ENCODE measurements around the gene PALM.
"Not testable (repeated sequence)": the region's sequence is repeated elsewhere in the genome, so short reads cannot be mapped to it uniquely, and the experiment has no call there.

Gene PALM

DNA sequence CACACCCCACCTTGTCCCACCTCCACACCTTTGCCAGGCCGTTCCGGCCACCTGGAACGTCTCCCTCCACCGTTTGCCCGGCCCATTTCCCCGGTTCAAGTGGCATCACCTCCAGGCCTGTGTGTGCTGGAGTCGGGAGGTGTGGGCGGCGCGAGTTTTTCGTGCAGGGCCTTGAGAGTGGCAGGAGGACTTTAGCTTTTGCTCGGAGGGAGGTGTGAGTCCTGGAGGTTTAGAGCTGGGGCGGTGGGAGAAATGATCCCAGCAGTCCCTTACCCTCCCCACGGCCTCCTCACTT, 4.3 kb upstream of the PALM start:
- no peak for DNase-seq (ENCODE audit: low spot score)

DNA sequence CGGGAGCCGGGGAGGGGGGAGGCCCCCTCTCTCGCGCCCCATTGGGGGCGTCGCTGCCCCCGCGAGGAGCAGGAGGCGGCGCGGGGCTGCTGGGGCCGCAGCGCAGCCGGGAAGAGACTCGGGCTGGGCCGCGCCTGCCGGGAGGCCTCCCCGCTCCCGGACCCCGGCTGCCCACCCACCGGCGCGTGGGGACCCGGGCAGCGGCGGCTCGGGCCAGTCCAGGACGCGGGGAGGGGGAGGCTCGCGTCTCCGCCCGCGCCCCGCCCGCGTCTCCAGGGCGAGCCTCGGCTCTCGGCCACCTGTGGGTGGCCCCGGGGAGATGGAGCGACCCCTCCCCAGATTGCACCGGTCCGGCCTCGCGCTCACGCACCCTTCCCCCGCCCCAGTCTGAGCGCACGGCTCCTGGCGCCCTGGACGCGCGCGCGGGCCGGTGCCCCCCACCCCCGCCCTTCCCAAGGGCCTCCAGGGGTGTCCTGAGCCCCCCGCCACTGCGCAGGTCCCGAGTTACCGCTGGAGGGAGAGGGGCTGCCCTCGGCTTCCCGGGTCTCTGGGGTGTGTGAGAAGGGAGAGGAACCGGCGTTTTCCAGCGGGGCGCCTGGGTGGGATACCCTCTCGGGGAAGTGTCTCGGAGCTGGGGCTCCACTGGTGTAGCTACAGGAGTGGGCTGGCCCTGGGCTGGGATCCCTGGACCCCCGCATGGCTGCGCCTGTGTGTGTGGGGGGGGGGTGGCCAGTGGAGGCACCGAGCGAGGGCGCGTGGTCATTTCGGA, 645 bp downstream of the PALM start:
- no peak for DNase-seq (ENCODE audit: low spot score)

DNA sequence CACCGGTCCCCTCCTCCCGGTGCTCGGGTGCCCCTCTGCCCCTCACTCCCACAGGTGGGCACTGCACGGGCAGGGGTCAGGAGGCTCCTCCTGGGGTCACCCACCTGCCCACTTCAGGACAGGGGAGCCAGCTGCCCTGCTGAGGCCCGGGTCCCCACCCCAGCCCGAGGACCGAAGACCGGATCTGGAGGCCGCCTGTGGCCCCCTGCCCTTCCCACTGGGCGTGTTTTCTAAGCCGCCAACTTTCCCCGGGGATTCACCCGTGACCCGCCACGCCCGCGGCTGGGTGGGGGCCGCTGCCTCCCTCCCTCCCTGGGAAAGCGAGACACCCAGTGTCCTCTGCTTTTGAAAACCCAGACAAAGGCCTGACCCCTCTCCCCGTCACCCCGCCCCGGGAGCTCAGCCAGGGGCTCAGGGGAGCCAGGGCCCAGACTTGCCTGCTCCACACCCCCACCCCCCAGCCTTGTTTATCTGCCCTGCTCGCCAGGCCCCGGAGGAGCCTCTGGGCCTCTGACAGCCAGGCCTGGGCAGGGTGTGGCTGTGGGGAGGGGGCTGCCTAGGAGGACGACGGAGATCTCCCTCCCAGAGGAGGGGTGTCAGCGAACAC, 1.3 kb downstream of the PALM start:
- no peak for DNase-seq (ENCODE audit: low spot score)

DNA sequence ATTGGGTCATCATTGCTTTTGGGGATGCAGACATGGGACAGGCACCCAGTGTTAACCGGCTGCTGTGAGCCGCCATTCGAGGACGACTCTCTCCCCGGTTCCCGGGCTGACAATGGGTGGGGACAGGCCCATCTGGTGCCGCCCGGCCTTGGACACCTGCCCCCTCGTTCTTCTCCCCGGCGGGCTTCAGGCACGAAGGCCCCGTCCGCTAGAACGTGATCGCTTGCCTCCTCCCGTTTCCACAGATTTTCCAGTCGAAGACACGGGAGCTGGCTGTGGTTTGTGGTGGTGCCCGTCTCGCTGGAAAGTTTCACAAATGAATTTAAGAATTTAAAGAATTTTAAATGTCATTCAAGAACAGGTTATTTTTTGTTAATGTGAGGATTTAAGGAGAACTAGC, 2.0 kb downstream of the PALM start:
- no peak for DNase-seq (ENCODE audit: low spot score)

DNA sequence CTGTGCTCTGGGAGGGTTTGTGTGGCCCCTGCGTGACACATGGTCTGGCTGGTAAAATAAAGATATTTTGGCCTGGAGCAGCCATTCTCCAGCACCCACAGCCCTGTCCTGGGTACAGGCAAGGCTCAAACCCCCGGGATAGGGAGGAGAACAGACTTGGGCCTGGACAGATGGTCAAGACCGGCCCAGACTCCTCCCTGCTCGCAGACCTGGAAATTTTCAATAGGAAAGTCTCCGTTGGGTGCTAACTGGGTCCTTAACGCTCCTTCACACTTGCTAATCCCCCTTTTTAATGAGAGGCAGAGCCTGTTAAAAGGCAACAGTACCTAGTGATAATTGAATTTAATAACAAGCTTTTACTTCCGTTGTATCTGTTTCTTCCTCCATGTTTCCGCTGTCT, 2.5 kb downstream of the PALM start:
- no peak for DNase-seq (ENCODE audit: low spot score)

DNA sequence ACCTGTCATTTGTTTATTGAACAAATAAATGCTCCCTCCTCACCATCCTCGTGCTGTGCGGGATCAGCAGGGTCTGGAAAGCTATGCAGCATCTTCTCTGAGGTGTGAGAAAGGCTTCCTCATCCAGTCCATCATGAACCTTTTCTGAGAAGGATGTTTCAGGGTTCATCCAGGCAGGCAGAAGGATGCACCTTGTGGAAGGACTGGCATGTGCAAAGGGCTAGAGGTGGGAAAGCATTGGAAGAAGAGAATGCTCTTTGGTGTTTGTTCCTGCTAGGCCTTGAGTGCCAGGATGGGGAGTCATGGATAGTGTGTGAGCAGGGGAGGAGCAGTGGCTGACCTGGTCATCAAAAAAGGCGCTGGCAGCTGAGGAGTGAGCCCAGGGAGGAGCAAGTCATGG, 6.6 kb downstream of the PALM start:
- no peak for DNase-seq (ENCODE audit: low spot score)

DNA sequence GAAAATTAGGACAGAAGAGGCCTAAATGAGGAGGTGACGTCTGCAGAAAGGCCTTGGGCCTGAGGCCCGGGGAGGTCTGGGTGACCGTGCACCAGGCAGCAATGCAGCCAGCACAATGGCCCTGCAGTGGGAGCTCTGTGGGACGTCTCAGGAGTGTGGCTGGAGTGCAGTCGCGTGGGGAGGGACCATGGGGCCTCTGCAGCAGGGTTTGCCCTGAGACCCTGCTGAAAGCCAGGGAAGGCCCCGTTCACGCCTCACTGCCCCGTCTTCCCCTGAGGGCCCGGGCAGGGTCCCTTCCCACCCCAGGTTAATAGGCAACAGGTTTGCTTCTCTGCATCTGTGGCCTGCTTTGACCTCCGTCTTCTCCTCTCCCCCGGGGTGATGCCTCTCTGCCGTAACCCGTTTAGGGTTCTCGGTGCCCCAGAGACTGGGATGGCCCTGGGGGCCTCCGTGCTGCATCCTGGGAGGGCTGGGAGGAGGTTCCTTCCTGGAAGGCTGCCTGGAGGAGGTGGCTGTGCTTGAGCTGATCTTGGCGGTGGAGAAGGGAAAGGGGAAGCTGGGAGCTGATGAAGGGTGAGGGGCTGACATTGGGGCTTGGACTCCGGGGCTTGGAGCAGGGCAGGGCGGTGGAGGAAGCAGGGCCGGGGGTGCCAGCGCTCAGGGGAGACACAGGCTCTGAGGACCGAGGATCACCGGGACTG, 9.7 kb downstream of the PALM start:
- DNase-seq (ENCODE audit: low spot score), result no peak

DNA sequence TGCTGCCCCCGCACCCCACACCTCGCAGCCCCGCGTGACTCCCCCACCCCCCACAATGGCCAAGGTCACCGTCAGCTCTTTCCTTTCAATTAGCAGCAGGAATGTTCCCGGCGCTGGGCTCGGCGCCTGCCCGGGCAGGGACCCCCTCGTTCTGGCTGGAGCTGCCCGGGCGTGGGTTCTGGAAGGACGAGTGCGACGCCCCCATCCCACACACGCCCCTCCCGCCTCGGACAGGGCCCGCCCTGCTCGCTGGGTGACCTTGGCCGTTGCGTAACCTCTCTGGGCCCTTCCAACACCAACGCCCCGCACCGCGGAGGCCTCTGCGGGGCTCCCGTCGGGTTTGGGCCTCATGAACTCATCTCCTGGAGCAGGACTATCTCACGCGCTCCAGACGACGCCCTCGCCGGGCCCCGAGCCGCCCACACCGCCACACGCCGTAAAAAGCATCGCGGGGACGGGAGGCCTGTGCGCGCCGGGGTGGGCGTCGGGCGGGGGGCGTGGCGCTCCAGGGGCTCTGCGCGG, 10.3 kb downstream of the PALM start:
- DNase-seq (ENCODE audit: low spot score), result peak; percentile 39

DNA sequence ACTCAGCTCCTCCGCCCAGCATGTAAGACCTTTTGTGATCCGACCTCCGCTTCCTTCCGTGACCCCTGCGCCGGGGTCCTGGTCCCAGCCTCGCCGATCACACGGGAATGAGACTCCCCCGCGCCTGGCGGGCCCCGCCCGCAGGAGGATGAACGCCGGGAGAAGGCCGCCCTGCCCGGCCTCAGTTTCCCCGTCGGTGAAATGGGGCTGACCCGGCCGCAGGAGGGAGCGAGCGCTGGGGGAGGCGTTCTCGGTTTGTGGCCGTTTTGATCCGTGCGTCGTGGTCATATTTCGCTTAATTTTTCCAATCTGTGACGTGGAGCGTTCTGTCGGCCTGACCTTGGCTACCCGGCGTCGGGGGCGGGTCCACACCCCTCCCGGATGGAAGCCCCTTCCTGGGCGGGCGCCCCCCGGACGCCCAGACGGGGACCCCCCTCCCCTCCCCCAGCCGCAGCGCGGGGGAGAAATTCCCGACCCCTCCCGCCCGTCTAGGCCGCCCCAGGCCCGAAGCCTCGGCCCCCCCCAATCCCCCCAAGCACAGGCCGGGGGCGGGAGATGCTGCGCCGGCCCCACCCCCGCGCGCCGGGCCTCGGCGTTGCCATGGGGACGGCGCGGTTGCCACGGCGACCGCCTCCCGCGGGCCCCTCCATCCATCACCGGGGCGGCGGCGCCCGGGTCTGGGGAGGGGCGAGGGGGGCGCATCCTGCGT, 11.1 kb downstream of the PALM start:
- peak; percentile 38 for DNase-seq (ENCODE audit: low spot score)

DNA sequence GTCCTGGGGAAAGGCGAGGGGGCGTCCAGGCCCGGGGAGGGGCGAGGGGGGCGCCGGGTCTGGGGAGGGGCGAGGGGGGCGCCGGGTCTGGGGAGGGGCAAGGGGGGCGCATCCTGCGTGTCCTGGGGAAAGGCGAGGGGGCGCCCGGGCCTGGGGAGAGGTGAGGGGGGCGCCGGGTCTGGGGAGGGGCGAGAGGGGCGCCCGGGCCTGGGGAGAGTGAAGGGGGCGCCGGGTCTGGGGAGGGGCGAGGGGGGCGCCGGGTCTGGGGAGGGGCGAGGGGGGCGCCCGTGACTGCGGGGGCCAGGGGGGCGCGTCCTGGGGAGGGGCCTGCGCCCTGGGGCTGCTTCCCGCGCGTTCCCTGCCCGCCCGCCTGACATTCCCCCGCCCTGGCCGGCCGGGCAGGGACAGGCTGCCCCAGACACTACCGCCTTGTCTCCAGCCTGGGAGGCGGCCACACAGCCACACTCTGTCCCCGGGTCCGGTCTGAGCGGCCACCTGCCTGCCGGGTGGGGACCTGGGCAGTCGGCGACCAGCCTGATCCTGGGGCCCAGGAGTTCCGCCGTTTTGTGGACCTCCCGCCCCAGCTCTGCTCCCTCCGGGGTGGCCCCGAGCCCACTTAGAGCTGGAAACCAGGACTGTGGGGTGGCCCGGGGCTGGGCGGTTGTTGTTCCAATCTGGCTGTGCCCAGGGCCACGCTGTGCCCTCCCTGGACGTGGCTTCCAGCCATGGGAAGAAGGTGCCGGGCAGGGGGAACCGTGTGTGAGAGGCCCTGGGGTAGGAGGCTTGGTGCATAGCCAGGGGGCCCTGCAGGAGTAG, 11.8 kb downstream of the PALM start:
- peak; percentile 30 for DNase-seq (ENCODE audit: low spot score)

DNA sequence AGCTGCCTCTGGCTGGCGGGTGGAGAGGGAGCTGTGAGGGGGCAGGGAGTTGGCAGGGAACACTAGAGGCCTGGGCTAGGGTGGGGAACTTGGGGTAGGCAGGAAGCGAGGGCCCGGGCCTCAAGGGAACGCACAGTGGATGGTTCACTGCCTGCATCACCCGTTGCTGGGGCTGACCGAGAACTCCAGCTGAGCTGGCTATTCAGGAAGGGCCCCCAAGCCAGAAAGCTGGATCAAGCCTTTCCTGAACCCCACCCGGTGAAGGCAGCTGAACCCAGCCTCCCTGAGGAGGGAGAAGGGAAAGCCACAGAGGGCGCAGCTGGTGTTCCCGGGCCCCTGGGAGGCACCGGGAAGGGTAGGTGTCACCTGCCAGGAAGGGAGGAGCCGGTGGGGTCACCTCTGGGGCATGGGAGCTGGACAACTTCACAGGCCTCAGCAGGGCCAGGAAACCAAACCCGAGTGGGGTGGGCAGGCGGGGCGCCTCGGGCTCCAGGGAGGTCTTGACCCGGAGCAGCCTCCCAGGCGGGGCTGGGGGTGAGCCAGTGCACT, 13.9 kb downstream of the PALM start:
- DNase-seq (ENCODE audit: low spot score), result no peak

DNA sequence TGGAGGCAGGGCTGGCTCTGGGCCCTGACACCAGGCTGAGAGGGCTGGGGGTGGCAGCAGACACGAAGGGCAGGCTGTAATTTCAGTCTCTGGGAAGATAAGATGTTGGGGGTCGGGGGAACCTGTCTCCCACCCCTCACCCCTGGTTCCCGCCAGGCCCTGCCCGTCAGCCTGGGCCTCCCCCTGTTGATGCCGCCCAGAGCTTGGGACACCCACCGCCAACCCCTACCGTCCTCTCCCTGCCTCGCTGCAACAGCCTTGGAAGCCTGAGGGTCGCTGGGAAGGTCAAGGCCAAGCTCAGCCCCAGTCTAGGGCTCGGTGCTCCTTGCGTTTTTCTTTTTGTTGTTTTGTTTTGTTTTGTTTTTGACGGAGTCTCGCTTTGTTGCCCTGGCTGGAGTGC, 14.5 kb downstream of the PALM start:
- no peak for DNase-seq (ENCODE audit: low spot score)

DNA sequence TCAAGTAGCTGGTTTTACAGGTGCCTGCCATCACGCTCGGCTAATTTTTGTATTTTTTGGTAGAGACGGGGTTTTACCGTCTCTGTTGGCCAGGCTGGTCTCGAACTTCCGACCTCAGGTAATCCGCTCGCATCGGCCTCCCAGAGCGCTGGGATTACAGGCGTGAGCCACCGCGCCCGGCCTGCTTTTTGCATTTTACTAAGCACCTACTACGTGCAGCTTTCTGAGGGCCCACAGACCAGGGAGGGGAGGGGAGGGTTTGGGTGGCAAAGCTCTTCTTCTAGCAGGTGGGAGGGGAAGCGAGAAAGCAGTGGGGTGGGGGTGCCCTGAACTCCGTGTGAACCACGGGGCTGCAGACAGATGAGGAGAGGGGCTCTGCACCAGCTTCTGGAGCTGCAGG, 15.0 kb downstream of the PALM start:
- DNase-seq (ENCODE audit: low spot score), result no peak

DNA sequence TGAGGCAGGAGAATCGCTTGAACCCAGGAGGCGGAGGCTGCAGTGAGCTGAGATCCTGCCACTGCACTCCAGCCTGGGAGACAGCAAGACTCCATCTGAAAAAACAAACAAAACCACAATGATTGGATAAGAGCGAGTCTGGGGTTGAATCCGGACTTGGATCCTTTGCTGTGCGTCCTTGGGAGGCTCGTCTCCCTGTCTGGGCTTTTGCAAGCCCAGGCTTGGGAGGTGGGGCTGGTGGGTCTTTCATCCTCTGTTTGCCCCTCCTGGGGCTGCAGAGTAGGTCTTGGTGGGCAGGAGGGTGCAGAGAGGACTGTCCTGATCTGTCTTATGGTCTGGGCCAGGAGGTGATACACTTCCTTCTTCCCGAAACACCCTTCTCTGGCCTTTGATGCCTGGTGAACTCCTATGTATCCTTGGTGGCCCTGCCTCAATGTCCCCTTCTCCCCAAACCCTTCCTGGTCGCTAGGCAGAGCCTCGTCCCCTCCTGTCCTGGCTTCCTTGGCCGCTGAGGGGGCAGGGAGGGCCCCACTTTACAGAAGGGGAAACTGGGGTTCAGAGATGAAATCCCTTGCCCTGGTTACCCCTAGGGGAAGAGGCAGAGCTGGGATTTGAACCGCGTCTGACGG, 16.8 kb downstream of the PALM start:
- DNase-seq (ENCODE audit: low spot score), result no peak

DNA sequence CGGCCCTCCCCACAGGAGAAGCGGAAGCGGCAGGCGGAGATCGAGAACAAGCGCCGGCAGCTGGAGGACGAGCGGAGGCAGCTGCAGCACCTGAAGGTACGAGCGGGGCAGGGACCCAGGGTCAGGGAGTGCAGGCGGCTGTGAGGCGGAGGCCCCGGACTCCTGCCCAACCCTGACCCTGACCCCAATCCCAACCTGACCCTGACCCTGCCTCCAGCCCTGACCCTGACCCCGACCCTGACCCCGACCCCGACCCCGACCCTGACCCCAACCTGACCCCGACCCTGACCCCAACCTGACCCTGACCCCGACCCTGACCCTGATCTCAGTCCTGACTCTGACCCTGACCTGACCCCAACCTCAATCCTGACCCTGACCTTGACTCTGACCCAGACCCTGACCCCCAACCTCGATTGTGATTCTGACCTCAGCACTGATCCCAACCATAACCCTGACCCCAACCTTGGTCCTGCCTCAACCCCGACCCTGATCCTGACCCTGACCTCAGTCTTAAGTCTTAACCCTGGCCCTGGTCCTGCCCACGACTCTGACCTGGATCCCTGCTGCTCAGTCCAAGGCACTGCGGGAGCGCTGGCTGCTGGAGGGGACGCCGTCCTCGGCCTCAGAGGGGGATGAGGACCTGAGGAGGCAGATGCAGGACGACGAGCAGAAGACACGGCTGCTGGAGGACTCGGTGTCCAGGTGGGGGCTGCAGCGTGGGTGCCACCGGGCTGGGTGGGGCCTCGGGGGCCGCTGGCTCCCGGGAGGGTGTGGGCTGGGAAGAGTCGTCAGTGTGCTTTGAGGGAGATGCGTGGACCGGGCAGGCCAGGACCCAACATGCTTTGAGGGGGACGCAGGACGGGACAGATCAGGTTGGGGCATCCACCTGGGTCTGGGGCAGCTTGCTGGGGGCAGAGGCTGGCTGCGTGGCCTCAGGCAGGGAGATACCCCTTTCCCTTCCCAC, 18.5 kb downstream of the PALM start:
- DNase-seq (ENCODE audit: low spot score), result no peak

DNA sequence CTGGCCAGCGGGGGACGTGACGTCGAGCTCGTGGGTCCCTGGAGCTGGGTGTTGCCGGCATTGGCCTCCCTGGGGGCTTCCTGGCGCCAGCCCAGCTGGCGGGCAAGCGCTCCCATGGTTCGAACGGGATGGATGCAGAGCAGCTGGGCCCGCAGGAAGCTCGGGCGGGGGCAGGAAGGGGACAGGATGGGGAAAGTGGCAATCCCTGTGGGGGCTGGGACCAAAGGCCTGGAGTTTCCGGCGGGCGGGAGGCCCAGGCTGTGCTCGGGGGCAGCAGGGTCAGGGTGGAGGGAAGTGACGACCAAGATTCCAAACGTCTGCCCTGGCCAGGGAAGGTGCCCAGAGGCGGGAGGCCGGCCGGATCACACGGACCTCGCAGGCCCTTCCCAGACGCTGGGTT, 19.3 kb downstream of the PALM start:
- no peak for DNase-seq (ENCODE audit: low spot score)

DNA sequence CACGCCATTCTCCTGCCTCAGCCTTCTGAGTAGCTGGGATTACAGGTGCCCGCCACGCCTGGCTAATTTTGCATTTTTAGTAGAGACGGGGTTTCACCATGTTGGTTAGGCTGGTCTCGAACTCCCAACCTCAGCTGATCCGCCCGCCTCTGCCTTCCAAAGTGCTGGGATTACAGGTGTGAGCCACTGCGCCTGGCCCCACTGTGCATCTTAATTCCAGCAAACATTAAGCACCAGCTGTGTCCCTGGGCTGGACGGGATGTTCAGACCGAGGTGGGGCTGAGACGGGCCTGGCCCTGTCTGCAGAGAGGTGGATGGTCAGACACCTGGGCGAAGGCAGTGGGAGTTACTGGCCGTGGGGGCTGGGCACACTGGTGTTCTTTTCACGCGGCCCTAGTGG, 20.8 kb downstream of the PALM start:
- not testable (repeated sequence) for DNase-seq (ENCODE audit: low spot score)

DNA sequence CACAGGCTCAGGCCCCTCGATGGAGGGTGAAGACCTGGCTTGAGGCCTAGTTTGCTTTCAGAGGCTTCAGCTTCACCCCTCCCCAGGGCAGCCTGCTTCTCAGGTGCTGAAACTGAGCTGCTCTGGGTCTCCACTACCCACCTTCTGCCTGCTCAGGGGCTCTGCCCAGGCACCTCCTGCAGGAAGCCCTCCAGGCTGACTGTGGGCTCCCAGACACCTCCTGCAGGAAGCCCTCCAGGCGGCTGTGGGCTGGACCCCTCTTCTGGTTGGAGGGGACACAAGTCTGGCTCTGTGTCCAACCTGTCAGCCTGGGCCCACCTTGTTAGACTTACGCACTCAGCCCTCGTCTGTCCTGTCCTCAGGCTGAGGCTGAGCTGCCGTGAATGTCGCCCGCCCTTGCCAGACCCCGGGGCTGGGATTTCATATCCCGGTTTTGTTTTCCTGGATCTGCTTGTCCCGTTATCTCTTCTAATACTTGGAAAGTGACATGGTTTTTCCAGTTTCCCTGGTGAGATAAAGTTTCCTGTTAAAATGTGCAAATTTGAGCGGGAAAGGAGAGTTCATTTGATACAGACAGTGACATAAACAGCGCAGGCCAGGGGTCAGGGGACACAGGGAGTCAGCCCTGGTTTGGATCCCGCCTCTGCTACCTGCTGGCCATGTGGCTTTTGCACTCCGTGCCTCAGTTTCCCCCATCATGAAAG, 21.4 kb downstream of the PALM start:
- DNase-seq (ENCODE audit: low spot score), result no peak

DNA sequence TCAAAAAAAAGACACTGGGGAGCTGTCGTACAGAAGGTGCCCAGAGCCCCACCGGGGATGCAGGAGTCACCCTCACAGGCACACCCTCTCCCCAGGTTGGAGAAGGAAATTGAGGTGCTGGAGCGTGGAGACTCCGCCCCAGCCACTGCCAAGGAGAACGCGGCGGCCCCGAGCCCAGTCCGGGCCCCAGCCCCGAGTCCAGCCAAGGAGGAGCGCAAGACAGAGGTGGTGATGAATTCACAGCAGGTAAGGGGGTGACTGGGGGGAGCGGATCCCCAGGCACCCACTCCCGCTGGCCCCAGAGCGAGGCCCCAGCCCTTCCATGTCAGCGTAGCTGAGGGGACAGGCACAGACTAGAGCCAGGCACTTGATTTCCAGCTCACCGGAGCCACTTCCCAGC, 22.3 kb downstream of the PALM start:
- DNase-seq (ENCODE audit: low spot score), result no peak
